Spleen (tissue), 7 donors: ENCODE results near the gene TMED8.

Experiments used
- CTCF ChIP-seq, 11 experiments: fragments of 200-600 bp in 7 of 11; fragments of 450-650 bp in 4 of 11; sonication (generic) in 4 of 11; IDR thresholded peaks in 8 of 11; conservative IDR thresholded peaks in 3 of 11; 1 replicate in 7 of 11; 2 replicates in 4 of 11; pipeline versions ENCODE4 v1.4.0 to v1.8.0; 2016 to 2021; ENCODE audit warnings: antibody characterized with exemption in 11 of 11, inconsistent platforms in 4 of 11, mild to moderate bottlenecking in 1 of 11
- POLR2AphosphoS5 ChIP-seq, 3 donors: sonication (generic); formaldehyde crosslinking; IDR thresholded peaks; one replicate each; pipeline ENCODE4 v1.5.1; 2017; ENCODE audit warnings: antibody characterized with exemption in 3 of 3
- donor health status: DM: no; HTN: no; CAD: no; lungs with moderate emphysema.
- donor health status: DM: no; HTN: no; CAD: no.
- donor health status: DM: no; HTN: no; CAD: no.

- TF ChIP-seq CTCF (IDR thresholded peaks at IDR 0.05 in 8 of 11, conservative IDR thresholded peaks at IDR 0.05 in 3 of 11), result no peak
- TF ChIP-seq POLR2AphosphoS5 (IDR thresholded peaks at IDR 0.05), result no peak
These were observed 23.3 kb upstream of the TMED8 start for GRCh38 chr14:77400216-77400615.
